ENCODE measurements around the gene SLC7A9. TPM values are rescaled to one million over a fixed set of nuclear protein-coding genes. Genes with fewer than 3 reads are reported as not detected.
"Not testable (repeated sequence)": the region's sequence is repeated elsewhere in the genome, so short reads cannot be mapped to it uniquely, and the experiment has no call there.

Gene SLC7A9
- polyA plus RNA-seq, 1 donor (not counting 4 experiments of a cell fraction or from before 2014, with no cell fraction given): 0.20 TPM

DNA sequence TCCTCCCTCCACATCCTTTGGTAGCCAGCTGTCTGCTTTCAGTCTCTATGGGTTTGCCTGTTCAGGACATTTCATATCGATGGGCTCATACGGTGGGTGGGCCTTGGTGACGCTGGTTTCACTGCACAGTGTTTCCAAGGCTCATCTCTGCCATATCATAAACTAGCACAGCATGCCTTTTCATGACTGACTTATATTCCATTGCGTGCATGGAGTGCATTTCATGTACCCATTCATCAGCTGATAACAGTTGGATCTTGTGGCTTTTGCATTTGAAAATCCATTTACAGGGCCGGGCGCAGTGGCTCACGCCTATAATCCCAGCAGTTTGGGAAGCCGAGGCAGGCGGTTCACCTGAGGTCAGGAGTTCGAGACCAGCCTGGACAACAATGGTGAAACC, 80.1 kb downstream of the SLC7A9 start:
- FAIRE-seq: no peak

DNA sequence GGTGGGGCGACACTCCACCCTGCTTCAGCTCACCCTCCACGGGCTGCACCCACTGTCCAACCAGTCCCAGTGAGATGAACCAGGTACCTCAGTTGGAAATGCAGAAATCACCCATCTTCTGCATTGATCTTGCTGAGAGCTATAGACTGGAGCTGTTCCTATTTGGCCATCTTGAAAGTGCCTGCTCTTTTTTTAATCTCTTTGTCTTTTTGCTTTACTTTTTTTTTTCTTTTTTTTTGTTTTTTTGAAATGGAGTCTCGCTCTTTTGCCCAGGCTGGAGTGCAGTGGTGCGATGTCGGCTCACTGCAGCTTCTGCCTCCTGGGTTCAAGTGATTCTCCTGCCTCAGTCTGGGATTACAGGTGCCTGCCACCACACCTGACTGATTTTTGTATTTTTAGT, 81.7 kb downstream of the SLC7A9 start:
- dilution Hi-C loops (cut with MboI; ENCODE audit: extremely low pct_ligation_motif_present, low sequenced_read_pairs): loop anchor here (25.0 kb wide), 1 partner anchor 99 kb away; no protein-coding TSS in a partner anchor
- not testable (repeated sequence) for FAIRE-seq

More for the DNA sequence above, 80.1 kb downstream of the SLC7A9 start:
- H3K27me3 ChIP-seq (ENCODE audit: control insufficient read depth, extremely low read depth, insufficient read depth, low read length): no peaks in the 10 kb centered on the region
- no peaks in the 10 kb centered on the region for H3K79me2 ChIP-seq (ENCODE audit: control insufficient read depth, insufficient read depth, low read length)
- H3K27ac ChIP-seq (ENCODE audit: control insufficient read depth, insufficient read depth, low read length): no peak overlapping the region
- H3K9ac ChIP-seq (ENCODE audit: control insufficient read depth, extremely low read depth, insufficient read depth, low read length): no peak overlapping the region
- TF ChIP-seq, protein P1, sequence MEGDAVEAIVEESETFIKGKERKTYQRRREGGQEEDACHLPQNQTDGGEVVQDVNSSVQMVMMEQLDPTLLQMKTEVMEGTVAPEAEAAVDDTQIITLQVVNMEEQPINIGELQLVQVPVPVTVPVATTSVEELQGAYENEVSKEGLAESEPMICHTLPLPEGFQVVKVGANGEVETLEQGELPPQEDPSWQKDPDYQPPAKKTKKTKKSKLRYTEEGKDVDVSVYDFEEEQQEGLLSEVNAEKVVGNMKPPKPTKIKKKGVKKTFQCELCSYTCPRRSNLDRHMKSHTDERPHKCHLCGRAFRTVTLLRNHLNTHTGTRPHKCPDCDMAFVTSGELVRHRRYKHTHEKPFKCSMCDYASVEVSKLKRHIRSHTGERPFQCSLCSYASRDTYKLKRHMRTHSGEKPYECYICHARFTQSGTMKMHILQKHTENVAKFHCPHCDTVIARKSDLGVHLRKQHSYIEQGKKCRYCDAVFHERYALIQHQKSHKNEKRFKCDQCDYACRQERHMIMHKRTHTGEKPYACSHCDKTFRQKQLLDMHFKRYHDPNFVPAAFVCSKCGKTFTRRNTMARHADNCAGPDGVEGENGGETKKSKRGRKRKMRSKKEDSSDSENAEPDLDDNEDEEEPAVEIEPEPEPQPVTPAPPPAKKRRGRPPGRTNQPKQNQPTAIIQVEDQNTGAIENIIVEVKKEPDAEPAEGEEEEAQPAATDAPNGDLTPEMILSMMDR (optimal IDR thresholded peaks at IDR 0.05 in 1 of 3, IDR thresholded peaks at IDR 0.05 in 1 of 3, conservative IDR thresholded peaks at IDR 0.05 in 1 of 3; ENCODE audit: extremely low read depth in 1 of 3, insufficient read depth in 2 of 3, low read length in 3 of 3): no peak
- no peak for TF ChIP-seq EZH2 (IDR thresholded peaks at IDR 0.05; ENCODE audit: low read length)
- H3K9me3 ChIP-seq (ENCODE audit: control insufficient read depth, low read depth, low read length): no peaks in the 10 kb centered on the region
- H4K20me1 ChIP-seq (ENCODE audit: control insufficient read depth, extremely low read depth, insufficient read depth, low read length): no peaks in the 10 kb centered on the region
- dilution Hi-C loops (cut with MboI; ENCODE audit: extremely low pct_ligation_motif_present, low sequenced_read_pairs): loop anchor here (25.0 kb wide), 1 partner anchor 98 kb away; no protein-coding TSS in a partner anchor
- H3K4me2 ChIP-seq (ENCODE audit: control insufficient read depth, extremely low read depth, insufficient read depth, low read depth, low read length): no peak overlapping the region
- no peak for DNase-seq (ENCODE audit: low read depth, low spot score)
- no peak overlapping the region for H3K4me3 ChIP-seq (ENCODE audit: control insufficient read depth in 2 of 3, extremely low read depth in 1 of 3, insufficient read depth in 2 of 3, low read depth in 1 of 3, low read length in 3 of 3)
- H3K4me1 ChIP-seq (ENCODE audit: control insufficient read depth, extremely low read depth, insufficient read depth, low read length): no peaks in the 10 kb centered on the region
- H3K36me3 ChIP-seq (ENCODE audit: control insufficient read depth in 2 of 2, extremely low read depth in 1 of 2, insufficient read depth in 2 of 2, low read length in 2 of 2): no peaks in the 10 kb centered on the region
- H2AFZ ChIP-seq (ENCODE audit: control insufficient read depth, low read length): no peak overlapping the region
- no peaks in the 10 kb centered on the region for H3K9me1 ChIP-seq (ENCODE audit: control insufficient read depth, extremely low read depth, insufficient read depth, low read length)

DNA sequence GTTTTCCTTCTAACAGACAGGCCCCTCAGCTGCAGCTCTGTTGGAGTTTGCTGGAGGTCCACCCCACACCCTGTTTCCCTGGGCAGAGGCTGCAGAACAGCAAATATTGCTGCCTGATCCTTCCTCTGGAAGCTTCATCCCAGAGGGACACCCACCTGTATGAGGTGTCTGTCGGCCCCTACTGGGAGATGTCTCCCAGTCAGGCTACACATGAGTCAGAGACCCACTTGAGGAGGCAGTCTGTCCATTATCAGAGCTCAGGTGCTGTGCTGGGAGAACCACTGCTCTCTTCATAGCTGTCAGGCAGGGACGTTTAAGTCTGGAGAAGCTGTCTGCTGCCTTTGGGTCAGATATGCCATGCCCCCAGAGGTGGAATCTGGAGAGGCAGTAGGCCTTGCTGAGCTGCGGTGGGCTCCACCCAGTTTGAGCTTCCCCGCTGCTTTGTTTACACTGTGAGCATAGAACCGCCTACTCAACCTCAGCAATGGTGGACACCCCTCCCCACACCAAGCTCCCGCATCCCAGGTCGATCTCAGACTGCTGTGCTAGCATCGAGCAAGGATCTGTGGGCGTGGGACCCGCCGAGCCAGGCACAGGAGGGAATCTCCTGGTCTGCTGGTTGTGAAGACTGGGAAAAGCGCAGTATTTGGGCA, 82.3 kb downstream of the SLC7A9 start:
- not testable (repeated sequence) for H2AFZ ChIP-seq (ENCODE audit: control insufficient read depth, low read length); H3K9me3 ChIP-seq (ENCODE audit: control insufficient read depth, low read depth, low read length); H4K20me1 ChIP-seq (ENCODE audit: control insufficient read depth, extremely low read depth, insufficient read depth, low read length); H3K4me3 ChIP-seq (ENCODE audit: control insufficient read depth in 2 of 3, extremely low read depth in 1 of 3, insufficient read depth in 2 of 3, low read depth in 1 of 3, low read length in 3 of 3); DNase-seq (ENCODE audit: low read depth, low spot score); H3K4me1 ChIP-seq (ENCODE audit: control insufficient read depth, extremely low read depth, insufficient read depth, low read length); H3K27ac ChIP-seq (ENCODE audit: control insufficient read depth, insufficient read depth, low read length); H3K9me1 ChIP-seq (ENCODE audit: control insufficient read depth, extremely low read depth, insufficient read depth, low read length); H3K4me2 ChIP-seq (ENCODE audit: control insufficient read depth, extremely low read depth, insufficient read depth, low read depth, low read length); FAIRE-seq; H3K9ac ChIP-seq (ENCODE audit: control insufficient read depth, extremely low read depth, insufficient read depth, low read length); H3K79me2 ChIP-seq (ENCODE audit: control insufficient read depth, insufficient read depth, low read length); H3K36me3 ChIP-seq (ENCODE audit: control insufficient read depth in 2 of 2, extremely low read depth in 1 of 2, insufficient read depth in 2 of 2, low read length in 2 of 2); H3K27me3 ChIP-seq (ENCODE audit: control insufficient read depth, extremely low read depth, insufficient read depth, low read length)
- dilution Hi-C loops (cut with MboI; ENCODE audit: extremely low pct_ligation_motif_present, low sequenced_read_pairs): loop anchor here (25.0 kb wide), 1 partner anchor 100 kb away; no protein-coding TSS in a partner anchor

More for the DNA sequence above, 81.7 kb downstream of the SLC7A9 start:
- not testable (repeated sequence) for H3K4me3 ChIP-seq (ENCODE audit: control insufficient read depth in 2 of 3, extremely low read depth in 1 of 3, insufficient read depth in 2 of 3, low read depth in 1 of 3, low read length in 3 of 3); H3K4me1 ChIP-seq (ENCODE audit: control insufficient read depth, extremely low read depth, insufficient read depth, low read length); H3K36me3 ChIP-seq (ENCODE audit: control insufficient read depth in 2 of 2, extremely low read depth in 1 of 2, insufficient read depth in 2 of 2, low read length in 2 of 2); H3K9me1 ChIP-seq (ENCODE audit: control insufficient read depth, extremely low read depth, insufficient read depth, low read length); H4K20me1 ChIP-seq (ENCODE audit: control insufficient read depth, extremely low read depth, insufficient read depth, low read length); H3K4me2 ChIP-seq (ENCODE audit: control insufficient read depth, extremely low read depth, insufficient read depth, low read depth, low read length); H3K27me3 ChIP-seq (ENCODE audit: control insufficient read depth, extremely low read depth, insufficient read depth, low read length); H3K9ac ChIP-seq (ENCODE audit: control insufficient read depth, extremely low read depth, insufficient read depth, low read length); H3K9me3 ChIP-seq (ENCODE audit: control insufficient read depth, low read depth, low read length); H3K27ac ChIP-seq (ENCODE audit: control insufficient read depth, insufficient read depth, low read length); H2AFZ ChIP-seq (ENCODE audit: control insufficient read depth, low read length); H3K79me2 ChIP-seq (ENCODE audit: control insufficient read depth, insufficient read depth, low read length); DNase-seq (ENCODE audit: low read depth, low spot score)

DNA sequence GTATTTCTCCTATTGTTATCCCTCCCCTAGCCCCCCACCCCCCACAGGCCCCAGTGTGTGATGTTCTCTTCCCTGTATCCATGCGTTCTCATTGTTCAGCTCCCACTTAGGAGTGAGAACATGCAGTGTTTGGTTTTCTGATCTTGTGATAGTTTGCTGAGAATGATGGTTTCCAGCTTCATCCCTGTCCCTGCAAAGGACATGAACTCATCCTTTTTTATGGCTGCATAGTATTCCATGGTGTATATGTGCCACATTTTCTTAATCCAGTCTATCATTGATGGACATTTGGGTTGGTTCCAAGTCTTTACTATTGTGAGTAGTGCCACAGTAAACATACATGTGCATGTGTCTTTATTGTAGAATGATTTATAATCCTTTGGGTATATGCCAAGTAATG, 87.5 kb downstream of the SLC7A9 start:
- H3K4me3 ChIP-seq (ENCODE audit: control insufficient read depth in 2 of 3, extremely low read depth in 1 of 3, insufficient read depth in 2 of 3, low read depth in 1 of 3, low read length in 3 of 3); H2AFZ ChIP-seq (ENCODE audit: control insufficient read depth, low read length); H3K4me1 ChIP-seq (ENCODE audit: control insufficient read depth, extremely low read depth, insufficient read depth, low read length); FAIRE-seq; H3K36me3 ChIP-seq (ENCODE audit: control insufficient read depth in 2 of 2, extremely low read depth in 1 of 2, insufficient read depth in 2 of 2, low read length in 2 of 2); H4K20me1 ChIP-seq (ENCODE audit: control insufficient read depth, extremely low read depth, insufficient read depth, low read length); H3K79me2 ChIP-seq (ENCODE audit: control insufficient read depth, insufficient read depth, low read length); H3K9ac ChIP-seq (ENCODE audit: control insufficient read depth, extremely low read depth, insufficient read depth, low read length); H3K9me1 ChIP-seq (ENCODE audit: control insufficient read depth, extremely low read depth, insufficient read depth, low read length); H3K9me3 ChIP-seq (ENCODE audit: control insufficient read depth, low read depth, low read length); H3K27ac ChIP-seq (ENCODE audit: control insufficient read depth, insufficient read depth, low read length); H3K4me2 ChIP-seq (ENCODE audit: control insufficient read depth, extremely low read depth, insufficient read depth, low read depth, low read length); H3K27me3 ChIP-seq (ENCODE audit: control insufficient read depth, extremely low read depth, insufficient read depth, low read length); DNase-seq (ENCODE audit: low read depth, low spot score): not testable (repeated sequence)
- dilution Hi-C loops (cut with MboI; ENCODE audit: extremely low pct_ligation_motif_present, low sequenced_read_pairs): loop anchor here (25.0 kb wide), 1 partner anchor 105 kb away; no protein-coding TSS in a partner anchor

Measured in keratinocyte (primary cell).